Panc1 (cell line): ENCODE measurements around the gene IDUA.

Experiments
- CTCF ChIP-seq: fragments of 450-650 bp; IDR thresholded peaks from 2 replicates; pipeline ENCODE4 v1.5.1; 2017; ENCODE audit warnings: mild to moderate bottlenecking
- POLR2AphosphoS5 ChIP-seq: IDR thresholded peaks from 2 replicates; pipeline ENCODE4 v1.6.1; 2012; ENCODE audit warnings: mild to moderate bottlenecking, low read depth, low read length, moderate library complexity
- TCF7L2 ChIP-seq: IDR thresholded peaks from 2 replicates; pipeline ENCODE4 v1.6.1; 2011; ENCODE audit warnings: mild to moderate bottlenecking, low read depth, low read length, inconsistent platforms

- TF ChIP-seq CTCF (no peak), TCF7L2 (no peak), POLR2AphosphoS5 (no peak)
Measured at GRCh38 chr4:1047976-1048772, 61.3 kb downstream of the IDUA start.
